ACC112 (cell line): ENCODE data around the gene ADAMTS20.
"Not testable (repeated sequence)": the region's sequence is repeated elsewhere in the genome, so short reads cannot be mapped to it uniquely, and the experiment has no call there.

Experiments
- H2AFZ ChIP-seq: fragments of 200-600 bp; sonication (generic); one replicate; pipeline ENCODE4 v1.6.0; 2017; ENCODE audit warnings: antibody characterized with exemption, low read length; ENCODE audit not compliant: unreplicated experiment
- H3K27ac ChIP-seq: fragments of 200-600 bp; sonication (generic); 2 replicates; pipeline ENCODE4 v1.5.1; 2014; ENCODE audit warnings: low read depth, mild to moderate bottlenecking, antibody characterized with exemption, low read length, moderate library complexity
- H3K27me3 ChIP-seq: fragments of 200-600 bp; sonication (generic); 2 replicates; pipeline ENCODE4 v1.6.1; 2014; ENCODE audit warnings: mild to moderate bottlenecking, antibody characterized with exemption, low read length, moderate library complexity, mixed read lengths; ENCODE audit not compliant: insufficient read depth
- H3K36me3 ChIP-seq: fragments of 200-600 bp; sonication (generic); 2 replicates; pipeline ENCODE4 v1.6.1; 2016; ENCODE audit warnings: mild to moderate bottlenecking, antibody characterized with exemption, low read length, moderate library complexity, mixed read lengths; ENCODE audit not compliant: insufficient read depth
- H3K4me1 ChIP-seq: fragments of 200-600 bp; sonication (generic); one replicate; pipeline ENCODE4 v1.6.1; 2016; ENCODE audit warnings: low read length, mixed read lengths; ENCODE audit not compliant: insufficient read depth, unreplicated experiment, control insufficient read depth
- H3K4me3 ChIP-seq: fragments of 200-600 bp; sonication (generic); 2 replicates; pipeline ENCODE4 v1.5.1; 2014; ENCODE audit warnings: mild to moderate bottlenecking, low read depth, low read length
- H3K79me2 ChIP-seq: fragments of 200-600 bp; sonication (generic); one replicate; pipeline ENCODE4 v1.6.0; 2016; ENCODE audit warnings: low read length; ENCODE audit not compliant: control insufficient read depth, unreplicated experiment, insufficient read depth

The ADAMTS20 gene

DNA sequence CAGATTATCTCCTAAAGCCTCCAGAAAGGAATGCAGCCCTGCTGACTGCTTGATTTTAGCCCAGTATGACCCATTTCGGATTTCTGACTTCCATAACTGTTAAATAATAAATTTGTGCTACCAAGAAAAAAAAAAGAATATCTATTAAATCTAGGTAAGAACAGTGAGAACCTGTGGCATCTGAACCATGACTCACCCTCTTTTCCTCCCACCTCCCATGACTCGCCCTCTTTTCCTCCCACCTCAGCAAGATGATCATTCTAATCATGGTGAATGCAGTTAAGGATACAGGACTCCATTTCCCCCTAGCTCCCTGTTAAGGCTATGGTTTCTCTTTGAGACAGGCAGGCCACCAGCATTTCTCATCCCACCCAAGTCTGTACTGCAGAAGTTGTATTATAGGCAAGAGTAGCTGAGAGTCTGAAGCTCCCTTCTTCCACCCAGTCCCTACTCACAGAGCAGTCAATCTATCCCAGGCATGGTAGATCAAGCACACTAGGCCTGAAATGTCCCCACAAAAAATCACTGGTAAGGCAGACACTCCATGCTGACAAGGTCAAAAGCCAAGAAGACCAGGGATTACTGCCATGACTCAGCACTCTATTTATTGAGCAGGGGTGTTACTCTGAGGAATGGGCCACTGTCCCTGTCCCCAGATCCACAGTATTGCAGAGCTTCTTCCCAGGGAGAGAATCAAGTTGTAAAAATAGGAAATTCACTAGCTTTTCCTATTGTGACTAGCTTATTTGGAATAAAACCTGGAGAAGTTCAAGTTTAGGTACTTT is 188.9 kb downstream of the ADAMTS20 start:
- Histone ChIP-seq H2AFZ (no peak overlapping the region), H3K4me1 (no peaks in the 10 kb centered on the region), H3K79me2 (no peaks in the 10 kb centered on the region), H3K36me3 (no peaks in the 10 kb centered on the region), H3K4me3 (no peak overlapping the region), H3K27ac (no peak overlapping the region), H3K27me3 (no peaks in the 10 kb centered on the region)

DNA sequence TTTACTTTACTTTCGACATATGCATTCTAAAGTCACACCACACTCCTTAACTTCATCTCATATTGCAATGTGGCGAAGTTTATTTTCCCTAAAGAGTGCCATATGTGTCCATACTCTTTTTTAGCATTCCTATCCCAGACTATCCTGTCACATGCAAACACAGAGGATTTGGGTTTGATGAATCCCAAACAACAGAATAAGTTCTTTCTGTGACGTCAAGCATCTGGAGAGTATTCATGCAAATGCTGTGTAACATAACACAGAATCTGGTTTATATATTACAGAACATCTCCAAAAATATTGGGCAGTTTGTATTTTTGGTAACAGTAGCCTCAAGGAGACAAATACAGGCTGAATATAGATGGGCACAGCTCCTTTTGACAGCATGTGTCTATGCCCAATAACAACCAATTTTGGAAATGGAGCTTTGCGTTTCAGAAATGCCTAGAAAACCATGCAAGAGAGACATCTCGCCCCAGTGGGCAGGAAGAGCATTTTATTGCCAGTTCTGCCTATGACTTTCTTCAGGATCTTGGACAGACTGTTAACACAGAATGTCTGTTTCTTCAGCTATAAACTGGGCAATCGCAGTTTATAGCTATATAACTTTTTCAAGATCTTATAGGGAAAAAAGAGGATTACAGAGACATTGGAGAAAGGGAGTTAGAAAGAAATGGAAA is 190.8 kb downstream of the ADAMTS20 start:
- H3K4me3 ChIP-seq: no peak overlapping the region
- H3K4me1 ChIP-seq: no peaks in the 10 kb centered on the region
- H3K36me3 ChIP-seq: no peaks in the 10 kb centered on the region
- H3K79me2 ChIP-seq: no peaks in the 10 kb centered on the region
- H2AFZ ChIP-seq: no peak overlapping the region
- H3K27ac ChIP-seq: no peak overlapping the region
- H3K27me3 ChIP-seq: no peaks in the 10 kb centered on the region

- not testable (repeated sequence) for H3K79me2 ChIP-seq, H3K36me3 ChIP-seq, H3K4me1 ChIP-seq, H3K27ac ChIP-seq, H3K27me3 ChIP-seq, H3K4me3 ChIP-seq, H2AFZ ChIP-seq
These were observed 192.0 kb downstream of the ADAMTS20 start for GRCh38 chr12:43360001-43360400.

GRCh38 chr12:43357141-43357540 is 194.9 kb downstream of the ADAMTS20 start:
- Histone ChIP-seq H3K4me1 (no peaks in the 10 kb centered on the region), H3K4me3 (no peak overlapping the region), H3K27ac (no peak overlapping the region), H3K79me2 (no peaks in the 10 kb centered on the region), H3K36me3 (no peaks in the 10 kb centered on the region), H3K27me3 (no peaks in the 10 kb centered on the region), H2AFZ (no peak overlapping the region)

- no peak overlapping the region for H2AFZ ChIP-seq
- H3K79me2 ChIP-seq: no peaks in the 10 kb centered on the region
- no peaks in the 10 kb centered on the region for H3K27me3 ChIP-seq
- no peak overlapping the region for H3K4me3 ChIP-seq
- H3K27ac ChIP-seq: no peak overlapping the region
- H3K36me3 ChIP-seq: no peaks in the 10 kb centered on the region
- H3K4me1 ChIP-seq: no peaks in the 10 kb centered on the region
These were observed 200.0 kb downstream of the ADAMTS20 start for GRCh38 chr12:43352001-43352400.

- Histone ChIP-seq H3K36me3 (no peaks in the 10 kb centered on the region), H3K79me2 (no peaks in the 10 kb centered on the region), H3K27ac (no peak overlapping the region), H2AFZ (no peak overlapping the region), H3K4me1 (no peaks in the 10 kb centered on the region), H3K27me3 (no peaks in the 10 kb centered on the region), H3K4me3 (no peak overlapping the region)
These were observed 202.1 kb downstream of the ADAMTS20 start for GRCh38 chr12:43349863-43350262.

DNA sequence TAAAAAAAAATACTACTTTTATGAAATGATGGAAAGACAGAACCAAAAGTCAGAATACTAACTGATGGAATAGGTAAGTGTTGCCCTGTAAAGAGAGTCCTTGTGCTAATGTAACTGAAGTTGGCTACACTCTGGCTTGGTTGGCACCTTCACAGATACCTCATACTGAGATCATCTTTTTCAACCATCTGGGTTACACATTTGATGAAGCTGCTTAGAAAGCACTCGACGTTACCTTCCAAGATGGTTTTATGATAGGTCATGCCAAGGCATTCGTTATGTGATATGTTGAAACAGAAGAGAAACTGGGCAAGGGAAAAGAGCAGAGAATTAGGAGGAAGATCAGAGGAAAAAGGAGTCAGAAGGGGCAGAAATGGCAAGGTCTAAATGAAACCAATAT is 203.8 kb downstream of the ADAMTS20 start:
- Histone ChIP-seq H3K27ac (no peak overlapping the region), H3K36me3 (no peaks in the 10 kb centered on the region), H3K79me2 (no peaks in the 10 kb centered on the region), H3K27me3 (no peaks in the 10 kb centered on the region), H3K4me3 (no peak overlapping the region), H2AFZ (no peak overlapping the region), H3K4me1 (no peaks in the 10 kb centered on the region)

GRCh38 chr12:43347026-43347425 is 205.0 kb downstream of the ADAMTS20 start:
- Histone ChIP-seq H3K79me2 (no peaks in the 10 kb centered on the region), H3K36me3 (no peaks in the 10 kb centered on the region), H2AFZ (no peak overlapping the region), H3K27ac (no peak overlapping the region), H3K27me3 (no peaks in the 10 kb centered on the region), H3K4me3 (no peak overlapping the region), H3K4me1 (no peaks in the 10 kb centered on the region)

DNA sequence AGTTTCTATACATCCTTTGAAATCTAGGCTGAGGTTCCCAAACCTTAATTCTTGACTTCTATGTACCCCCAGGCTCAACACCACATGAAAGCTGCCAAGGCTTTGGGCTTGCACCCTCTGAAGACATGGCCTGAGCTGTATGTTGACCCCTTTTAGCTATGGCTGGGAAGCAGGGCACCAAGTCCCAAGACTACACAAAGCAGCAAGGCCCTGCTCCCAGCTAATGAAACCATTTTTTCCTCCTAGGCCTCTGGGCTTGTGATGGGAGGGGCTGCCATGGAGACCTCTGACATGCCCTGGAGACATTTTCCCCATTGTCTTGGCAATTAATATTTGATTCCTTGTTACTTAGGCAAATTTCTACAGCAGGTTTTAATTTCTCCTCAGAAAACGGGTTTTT is 207.0 kb downstream of the ADAMTS20 start:
- Histone ChIP-seq H2AFZ (no peak overlapping the region), H3K4me3 (no peak overlapping the region), H3K4me1 (no peaks in the 10 kb centered on the region), H3K79me2 (no peaks in the 10 kb centered on the region), H3K27me3 (no peaks in the 10 kb centered on the region), H3K36me3 (no peaks in the 10 kb centered on the region), H3K27ac (no peak overlapping the region)

GRCh38 chr12:43341785-43342313 is 210.2 kb downstream of the ADAMTS20 start:
- not testable (repeated sequence) for H3K27ac ChIP-seq, H3K4me3 ChIP-seq, H3K36me3 ChIP-seq, H2AFZ ChIP-seq, H3K27me3 ChIP-seq, H3K79me2 ChIP-seq
- peaks cover 23% of the 10 kb centered on the region for H3K4me1 ChIP-seq
